ENCODE measurements around the gene CRIP2.

The CRIP2 gene

GRCh38 chr14:105432657-105433056, 42.0 kb upstream of the CRIP2 start:
- TF ChIP-seq TCF12 (IDR thresholded peaks at IDR 0.05; ENCODE audit: low read depth), result no peak
- TF ChIP-seq TAF1 (IDR thresholded peaks at IDR 0.05; ENCODE audit: low read depth), result no peak
- TF ChIP-seq USF1 (IDR thresholded peaks at IDR 0.05), result no peak
- no peak for TF ChIP-seq CEBPB (IDR thresholded peaks at IDR 0.05)
- no peak for TF ChIP-seq FOXM1 (IDR thresholded peaks at IDR 0.05; ENCODE audit: borderline replicate concordance, low read depth)
- TF ChIP-seq REST (IDR thresholded peaks at IDR 0.05; ENCODE audit: low read depth), result no peak
- TF ChIP-seq ZBTB7A (IDR thresholded peaks at IDR 0.05; ENCODE audit: low read depth), result no peak
- TF ChIP-seq CREB1 (IDR thresholded peaks at IDR 0.05; ENCODE audit: low read depth), result no peak
- TF ChIP-seq EP300 (IDR thresholded peaks at IDR 0.05; ENCODE audit: borderline replicate concordance), result no peak

- no peak for TF ChIP-seq USF1 (IDR thresholded peaks at IDR 0.05)
- no peak for TF ChIP-seq REST (IDR thresholded peaks at IDR 0.05; ENCODE audit: low read depth)
- TF ChIP-seq FOXM1 (IDR thresholded peaks at IDR 0.05; ENCODE audit: borderline replicate concordance, low read depth), result no peak
- TF ChIP-seq YY1 (IDR thresholded peaks at IDR 0.05; ENCODE audit: low read depth), result no peak
- TF ChIP-seq EP300 (IDR thresholded peaks at IDR 0.05; ENCODE audit: borderline replicate concordance), result no peak
- no peak for TF ChIP-seq MAX (IDR thresholded peaks at IDR 0.05)
- TF ChIP-seq EGR1 (IDR thresholded peaks at IDR 0.05), result no peak
- no peak for TF ChIP-seq CEBPB (IDR thresholded peaks at IDR 0.05)
Observed at GRCh38 chr14:105433161-105433605, 41.4 kb upstream of the CRIP2 start.

- no peak for TF ChIP-seq YY1 (IDR thresholded peaks at IDR 0.05; ENCODE audit: low read depth)
- no peak for TF ChIP-seq REST (IDR thresholded peaks at IDR 0.05; ENCODE audit: low read depth)
- no peak for TF ChIP-seq CEBPB (IDR thresholded peaks at IDR 0.05)
- TF ChIP-seq FOXM1 (IDR thresholded peaks at IDR 0.05; ENCODE audit: borderline replicate concordance, low read depth), result no peak
- no peak for TF ChIP-seq TCF12 (IDR thresholded peaks at IDR 0.05; ENCODE audit: low read depth)
- no peak for TF ChIP-seq TAF1 (IDR thresholded peaks at IDR 0.05; ENCODE audit: low read depth)
- no peak for TF ChIP-seq ZBTB7A (IDR thresholded peaks at IDR 0.05; ENCODE audit: low read depth)
- TF ChIP-seq MAX (IDR thresholded peaks at IDR 0.05), result no peak
- no peak for TF ChIP-seq EGR1 (IDR thresholded peaks at IDR 0.05)
- TF ChIP-seq CREB1 (IDR thresholded peaks at IDR 0.05; ENCODE audit: low read depth), result no peak
- TF ChIP-seq USF1 (IDR thresholded peaks at IDR 0.05), result no peak
- TF ChIP-seq RAD21 (IDR thresholded peaks at IDR 0.05; ENCODE audit: low read depth), result no peak
Observed at GRCh38 chr14:105436402-105436801, 38.2 kb upstream of the CRIP2 start.

GRCh38 chr14:105436891-105437722, 37.5 kb upstream of the CRIP2 start:
- TF ChIP-seq REST (IDR thresholded peaks at IDR 0.05; ENCODE audit: low read depth), result no peak
- no peak for TF ChIP-seq EP300 (IDR thresholded peaks at IDR 0.05; ENCODE audit: borderline replicate concordance)
- TF ChIP-seq EGR1 (IDR thresholded peaks at IDR 0.05), result no peak

All from Ishikawa (cell line).